ENCODE data around the gene PLXDC2.

Gene PLXDC2

GRCh38 chr10:20314431-20314830 lies 498.2 kb downstream of the PLXDC2 start:
- in situ Hi-C loops (cut with MboI; ENCODE audit: low sequenced_read_pairs): no loop called here

GRCh38 chr10:20327954-20328353 lies 511.7 kb downstream of the PLXDC2 start:
- in situ Hi-C loops (cut with MboI; ENCODE audit: low sequenced_read_pairs): no loop called here

GRCh38 chr10:20330246-20330645 lies 514.0 kb downstream of the PLXDC2 start:
- in situ Hi-C loops (cut with MboI; ENCODE audit: low sequenced_read_pairs): no loop called here

- in situ Hi-C loops (cut with MboI; ENCODE audit: low sequenced_read_pairs): no loop called here
These were observed 518.3 kb downstream of the PLXDC2 start for GRCh38 chr10:20334559-20334958.
